Endodermal cell (in vitro differentiated cells): ENCODE measurements around the gene RABGGTA. TPM values are rescaled to one million over a fixed set of nuclear protein-coding genes. Genes with fewer than 3 reads are reported as not detected.

Source experiments
- DNase-seq: peaks from one replicate; pipeline ENCODE4 v3.0.0-alpha.2; 2017
- H3K27ac ChIP-seq: 2 replicates; pipeline ENCODE4 v1.5.1; 2013; ENCODE audit warnings: mild to moderate bottlenecking, low read depth, low read length, moderate library complexity
- H3K27me3 ChIP-seq: 2 replicates; pipeline ENCODE4 v1.6.1; 2013; ENCODE audit warnings: mild to moderate bottlenecking, low read length, moderate library complexity; ENCODE audit not compliant: insufficient read depth, control insufficient read depth, poor library complexity, severe bottlenecking
- H3K36me3 ChIP-seq: 2 replicates; pipeline ENCODE4 v1.7.0; 2013; ENCODE audit warnings: mild to moderate bottlenecking, low read length, moderate library complexity; ENCODE audit not compliant: control insufficient read depth, insufficient read depth
- H3K4me1 ChIP-seq: one replicate; pipeline ENCODE4 v1.7.0; 2013; ENCODE audit warnings: low read length; ENCODE audit not compliant: control insufficient read depth, insufficient read depth
- H3K4me3 ChIP-seq: 2 replicates; pipeline ENCODE4 v1.5.1; 2013; ENCODE audit warnings: mild to moderate bottlenecking, low read length, moderate library complexity
- H3K9ac ChIP-seq: 2 replicates; pipeline ENCODE4 v1.6.1; 2013; ENCODE audit warnings: mild to moderate bottlenecking, low read length, moderate library complexity; ENCODE audit not compliant: poor library complexity, severe bottlenecking; ENCODE audit errors: extremely low read depth
- H3K9me3 ChIP-seq: 2 replicates; pipeline ENCODE4 v1.6.1; 2013; ENCODE audit warnings: mild to moderate bottlenecking, low read length, moderate library complexity; ENCODE audit not compliant: control insufficient read depth
- H3K27ac Mint-ChIP-seq: 2 replicates; pipeline ENCODE4 v1.8.0; 2020; ENCODE audit warnings: mixed read lengths
- H3K27me3 Mint-ChIP-seq: 2 replicates; pipeline ENCODE4 v1.8.0; 2021; ENCODE audit warnings: mild to moderate bottlenecking, mixed read lengths; ENCODE audit not compliant: insufficient read depth
- H3K36me3 Mint-ChIP-seq: 2 replicates; pipeline ENCODE4 v1.8.0; 2020; ENCODE audit warnings: low read depth, mixed read lengths
- H3K4me1 Mint-ChIP-seq: 2 replicates; pipeline ENCODE4 v1.8.0; 2020; ENCODE audit warnings: mixed read lengths
- H3K4me3 Mint-ChIP-seq: 2 replicates; pipeline ENCODE4 v1.8.0; 2020; ENCODE audit warnings: mild to moderate bottlenecking, moderate library complexity, mixed read lengths
- H3K9me3 Mint-ChIP-seq: 2 replicates; pipeline ENCODE4 v1.8.0; 2020; ENCODE audit warnings: mild to moderate bottlenecking, mixed read lengths
- WGBS, 2 experiments: methylation state at CpG; one replicate each; pipeline versions ENCODE4 v1.1.5 to v1.1.7; 2013; ENCODE audit warnings: missing lambda C conversion rate in 2 of 2, mixed read lengths in 1 of 2; ENCODE audit not compliant: insufficient coverage in 1 of 2, insufficient read length in 1 of 2; 5-methylcytosine and 5-hydroxymethylcytosine counted together
- total RNA-seq, 2 donors: library from RNA; stranded (reverse); fragmentation: NEBNext Ultra II Directional in 1 of 2; extraction: Animal tissue kit (Norgen Biotek cat#: 25700) in 1 of 2; gene quantifications; 2 replicates in 1 of 2; 3 replicates in 1 of 2; pipeline ENCODE4 v1.2.1, GENCODE V29; 2021
- TF ChIP-seq, protein P1 (sequence below): fragments of 200-600 bp; sonication (generic); conservative IDR thresholded peaks from 2 replicates; pipeline ENCODE4 v1.5.0; 2021; ENCODE audit warnings: antibody characterized with exemption, mild to moderate bottlenecking

The RABGGTA gene
- total RNA-seq, 2 donors from 2014 or later, result 20.2 to 20.5 TPM

DNA sequence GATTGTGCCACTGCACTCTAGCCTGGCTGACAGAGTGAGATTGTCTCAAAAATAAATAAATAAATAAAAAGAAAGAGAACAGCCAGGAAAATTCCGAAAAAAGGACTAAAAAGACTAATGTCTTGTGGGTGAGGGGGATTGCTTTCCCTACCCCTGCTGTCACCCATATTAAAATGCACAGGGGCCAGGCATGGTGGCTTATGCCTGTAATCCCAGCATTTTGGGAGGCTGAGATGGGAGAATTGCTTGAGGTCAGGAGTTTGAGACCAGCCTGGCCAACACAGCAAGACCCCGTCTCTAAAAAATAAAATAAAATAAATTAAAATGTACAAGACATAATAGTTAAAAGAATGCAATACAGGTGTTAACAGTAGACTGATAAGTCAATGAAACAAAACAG, 22.1 kb upstream of the RABGGTA start:
- H3K9me3 Mint-ChIP-seq, result no peaks in the 10 kb centered on the region
- H3K36me3 Mint-ChIP-seq, result peaks cover 28% of the 10 kb centered on the region
- no peak overlapping the region for H3K4me3 ChIP-seq
- no peak overlapping the region for H3K9ac ChIP-seq
- H3K4me3 Mint-ChIP-seq, result no peak overlapping the region
- no peaks in the 10 kb centered on the region for H3K9me3 ChIP-seq
- WGBS, 2 experiments, result 94% methylated on average over 1 of the region's 2 CpGs; no CpG with 5 or more reads in 1 of the 2 experiments
- H3K27me3 ChIP-seq, result no peaks in the 10 kb centered on the region
- TF ChIP-seq, protein P1, sequence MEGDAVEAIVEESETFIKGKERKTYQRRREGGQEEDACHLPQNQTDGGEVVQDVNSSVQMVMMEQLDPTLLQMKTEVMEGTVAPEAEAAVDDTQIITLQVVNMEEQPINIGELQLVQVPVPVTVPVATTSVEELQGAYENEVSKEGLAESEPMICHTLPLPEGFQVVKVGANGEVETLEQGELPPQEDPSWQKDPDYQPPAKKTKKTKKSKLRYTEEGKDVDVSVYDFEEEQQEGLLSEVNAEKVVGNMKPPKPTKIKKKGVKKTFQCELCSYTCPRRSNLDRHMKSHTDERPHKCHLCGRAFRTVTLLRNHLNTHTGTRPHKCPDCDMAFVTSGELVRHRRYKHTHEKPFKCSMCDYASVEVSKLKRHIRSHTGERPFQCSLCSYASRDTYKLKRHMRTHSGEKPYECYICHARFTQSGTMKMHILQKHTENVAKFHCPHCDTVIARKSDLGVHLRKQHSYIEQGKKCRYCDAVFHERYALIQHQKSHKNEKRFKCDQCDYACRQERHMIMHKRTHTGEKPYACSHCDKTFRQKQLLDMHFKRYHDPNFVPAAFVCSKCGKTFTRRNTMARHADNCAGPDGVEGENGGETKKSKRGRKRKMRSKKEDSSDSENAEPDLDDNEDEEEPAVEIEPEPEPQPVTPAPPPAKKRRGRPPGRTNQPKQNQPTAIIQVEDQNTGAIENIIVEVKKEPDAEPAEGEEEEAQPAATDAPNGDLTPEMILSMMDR, result no peak
- H3K4me1 ChIP-seq, result no peaks in the 10 kb centered on the region
- no peaks in the 10 kb centered on the region for H3K27me3 Mint-ChIP-seq
- peaks cover 5% of the 10 kb centered on the region for H3K4me1 Mint-ChIP-seq
- H3K27ac Mint-ChIP-seq, result no peak overlapping the region
- H3K36me3 ChIP-seq, result peaks cover 33% of the 10 kb centered on the region
- DNase-seq, result no peak
- H3K27ac ChIP-seq, result no peak overlapping the region

DNA sequence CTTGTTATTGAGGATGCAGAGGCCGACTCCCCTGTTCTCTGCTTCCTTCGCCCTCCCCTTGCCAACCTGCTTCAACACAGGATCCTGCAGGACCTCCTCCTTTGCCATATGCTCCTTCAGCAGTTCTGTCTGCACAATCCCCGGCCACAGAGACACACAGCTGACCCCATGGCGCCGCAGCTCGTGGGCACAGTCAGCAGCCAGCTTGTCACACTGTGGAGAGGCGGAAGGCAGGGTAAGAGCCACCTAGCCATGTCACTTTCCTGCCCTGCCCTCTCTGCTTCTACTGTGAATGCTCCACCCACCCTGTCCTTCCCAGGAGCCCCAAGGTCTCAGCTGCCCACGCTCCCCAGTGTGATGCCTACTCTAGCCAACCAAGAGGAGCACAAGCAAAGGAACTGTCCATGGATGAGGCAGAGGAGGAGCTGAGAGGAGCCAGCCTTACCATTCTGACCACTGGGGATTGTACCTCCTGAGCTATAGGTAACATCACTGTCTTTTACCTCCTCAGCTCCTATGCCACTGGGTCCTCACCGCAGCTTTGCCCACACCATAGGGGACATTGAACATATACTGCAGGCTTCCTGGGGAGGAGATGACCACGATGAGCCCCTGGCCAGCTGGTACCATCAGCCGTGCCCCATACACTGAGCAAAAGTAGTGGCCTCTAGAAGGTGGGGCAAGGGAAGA, 20.9 kb upstream of the RABGGTA start:
- no peaks in the 10 kb centered on the region for H3K9me3 Mint-ChIP-seq
- no peak for DNase-seq
- no peak overlapping the region for H3K27ac ChIP-seq
- peaks cover 28% of the 10 kb centered on the region for H3K36me3 Mint-ChIP-seq
- H3K4me1 Mint-ChIP-seq, result no peaks in the 10 kb centered on the region
- 95 to 96% methylated on average over 9 to 11 of the region's 11 CpGs for WGBS, 2 experiments
- TF ChIP-seq, protein P1, result no peak
- H3K4me3 ChIP-seq, result no peak overlapping the region
- H3K27me3 ChIP-seq, result no peaks in the 10 kb centered on the region
- no peak overlapping the region for H3K27ac Mint-ChIP-seq
- no peaks in the 10 kb centered on the region for H3K4me1 ChIP-seq
- H3K9me3 ChIP-seq, result no peaks in the 10 kb centered on the region
- no peaks in the 10 kb centered on the region for H3K27me3 Mint-ChIP-seq
- H3K36me3 ChIP-seq, result peaks cover 33% of the 10 kb centered on the region
- H3K4me3 Mint-ChIP-seq, result no peak overlapping the region
- no peak overlapping the region for H3K9ac ChIP-seq

DNA sequence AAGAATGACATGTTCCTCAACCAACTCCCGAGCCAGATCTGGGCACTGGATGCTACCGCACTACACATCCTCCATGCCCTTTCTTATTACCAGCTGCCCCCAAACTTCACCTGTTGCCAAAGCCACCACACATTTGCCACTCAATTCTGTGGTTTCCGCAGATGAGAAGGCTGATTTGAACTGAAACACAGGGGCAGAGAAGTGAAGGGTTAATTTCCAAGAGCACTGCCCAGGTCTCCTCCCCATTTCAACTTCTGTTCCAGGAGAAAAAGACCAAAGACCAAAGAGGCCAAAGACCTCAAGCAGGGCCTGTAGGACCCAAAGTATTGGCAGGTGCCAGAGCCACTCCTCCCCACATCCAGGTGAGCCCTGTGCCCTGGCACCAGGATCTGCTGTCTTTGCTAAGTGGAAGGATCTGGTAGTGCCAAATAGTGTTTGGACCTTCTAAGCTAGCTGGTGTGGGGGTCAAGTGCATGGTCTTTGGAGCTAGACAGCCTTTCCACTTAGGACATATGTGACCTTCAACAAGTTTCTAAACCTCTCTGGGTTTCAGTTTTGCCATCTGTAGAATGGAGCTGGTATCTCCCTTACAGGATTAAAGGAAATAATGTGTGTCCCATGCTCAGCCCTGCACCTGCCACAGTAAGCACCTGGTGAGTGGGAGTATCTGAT, 20.2 kb upstream of the RABGGTA start:
- Histone ChIP-seq H3K27me3 (no peaks in the 10 kb centered on the region), H3K9ac (no peak overlapping the region), H3K36me3 (peaks cover 33% of the 10 kb centered on the region), H3K4me1 (no peaks in the 10 kb centered on the region), H3K4me3 (no peak overlapping the region), H3K9me3 (no peaks in the 10 kb centered on the region), H3K27ac (no peak overlapping the region)
- TF ChIP-seq, protein P1, result no peak
- Mint-ChIP-seq H3K9me3 (no peaks in the 10 kb centered on the region), H3K4me1 (no peaks in the 10 kb centered on the region), H3K27me3 (no peaks in the 10 kb centered on the region), H3K36me3 (peaks cover 28% of the 10 kb centered on the region), H3K27ac (no peak overlapping the region), H3K4me3 (no peak overlapping the region)
- no peak for DNase-seq
- 87% methylated on average over 3 of the region's 3 CpGs; no CpG with 5 or more reads in 1 of the 2 experiments for WGBS, 2 experiments
